ENCODE measurements around the gene DTD1.

The DTD1 gene

GRCh38 chr20:18796282-18796833, 208.5 kb downstream of the DTD1 start:
- DNase-seq (ENCODE audit: low spot score): no peak

GRCh38 chr20:18801516-18801915, 213.7 kb downstream of the DTD1 start:
- DNase-seq (ENCODE audit: low spot score): no peak

- no peak for DNase-seq (ENCODE audit: low spot score)
These were observed 214.3 kb downstream of the DTD1 start for GRCh38 chr20:18802012-18802634.

- no peak for DNase-seq (ENCODE audit: low spot score)
These were observed 218.0 kb downstream of the DTD1 start for GRCh38 chr20:18805881-18806280.

- DNase-seq (ENCODE audit: low spot score): no peak
These were observed 220.9 kb downstream of the DTD1 start for GRCh38 chr20:18808712-18809111.

- no peak for DNase-seq (ENCODE audit: low spot score)
These were observed 223.3 kb downstream of the DTD1 start for GRCh38 chr20:18811186-18811585.

- DNase-seq (ENCODE audit: low spot score): no peak
These were observed 224.1 kb downstream of the DTD1 start for GRCh38 chr20:18811904-18812303.

- DNase-seq (ENCODE audit: low spot score): no peak
These were observed 225.6 kb downstream of the DTD1 start, which contains the start of gene SCP2D1 for GRCh38 chr20:18813483-18813882. TSS of gene SCP2D1 (plus strand) at chr20:18813783. CDS start at chr20:18813816, 33 bp downstream.

GRCh38 chr20:18815194-18815942, 227.5 kb downstream of the DTD1 start:
- DNase-seq (ENCODE audit: low spot score): no peak
